H1 (cell line): ENCODE data around the gene KLHL24. TPM values are rescaled to one million over a fixed set of nuclear protein-coding genes. Genes with fewer than 3 reads are reported as not detected.
"Not testable (repeated sequence)": the region's sequence is repeated elsewhere in the genome, so short reads cannot be mapped to it uniquely, and the experiment has no call there.

Experiments
- CTCF ChIA-PET: fragments of 300-600 bp; sonication (Branson Sonifier 250); formaldehyde crosslinking; loops from one replicate; lab custom pipeline; 2021; ENCODE audit not compliant: partially characterized antibody; lab: Charles Lee
- POLR2A ChIA-PET: fragments of 300-600 bp; sonication (Branson Sonifier 250); formaldehyde crosslinking; loops from one replicate; lab custom pipeline; 2021; ENCODE audit warnings: inconsistent platforms; ENCODE audit not compliant: partially characterized antibody; lab: Charles Lee
- DNase-seq, 2 experiments: peaks; one replicate each; pipeline versions ENCODE4 v3.0.0 to v3.0.0-alpha.2; 2010 to 2022; ENCODE audit warnings: low spot score in 2 of 2, low read depth in 1 of 2, mixed read lengths in 1 of 2
- FAIRE-seq: peaks from 2 replicates; lab custom pipeline; 2011; peaks lifted over from hg19 to GRCh38; lab: Jason Lieb, UNC
- H2AFZ ChIP-seq: 2 replicates; pipeline ENCODE4 v1.8.1; 2012; ENCODE audit warnings: low read length, inconsistent platforms
- H2AK5ac ChIP-seq: 2 replicates; pipeline ENCODE4 v1.6.1; 2013; ENCODE audit warnings: low read depth, low read length
- H2BK120ac ChIP-seq: replicated peaks from 2 replicates; pipeline ENCODE3; 2013; ENCODE audit warnings: low read depth, low read length, inconsistent platforms
- H2BK12ac ChIP-seq: 2 replicates; pipeline ENCODE4 v1.6.1; 2013; ENCODE audit warnings: low read depth, low read length
- H2BK15ac ChIP-seq: 2 replicates; pipeline ENCODE4 v1.6.1; 2013; ENCODE audit warnings: low read length
- H2BK20ac ChIP-seq: 2 replicates; pipeline ENCODE4 v1.6.1; 2013; ENCODE audit warnings: low read length
- H2BK5ac ChIP-seq: 2 replicates; pipeline ENCODE4 v1.6.1; 2013; ENCODE audit warnings: low read depth, low read length
- H3K14ac ChIP-seq: 2 replicates; pipeline ENCODE4 v1.6.1; 2013; ENCODE audit warnings: inconsistent platforms; ENCODE audit not compliant: insufficient read length
- H3K18ac ChIP-seq: 2 replicates; pipeline ENCODE4 v1.6.1; 2013; ENCODE audit warnings: low read length; ENCODE audit errors: extremely low read depth
- H3K23ac ChIP-seq: 2 replicates; pipeline ENCODE4 v1.6.1; 2013; ENCODE audit warnings: inconsistent platforms; ENCODE audit not compliant: insufficient read length
- H3K23me2 ChIP-seq: 2 replicates; pipeline ENCODE4 v1.6.1; 2013; ENCODE audit warnings: low read depth, low read length
- H3K27ac ChIP-seq: 2 replicates; pipeline ENCODE4 v1.6.1; 2011; ENCODE audit warnings: low read depth, low read length, inconsistent platforms
- H3K27me3 ChIP-seq, 4 experiments: replicated peaks in 1 of 4; 1 replicate in 1 of 4; 2 replicates in 3 of 4; pipeline versions ENCODE4 v1.6.1 to v1.8.1; 2011 to 2013; ENCODE audit warnings: low read length in 3 of 4, mild to moderate bottlenecking in 3 of 4, inconsistent platforms in 2 of 4, mixed read lengths in 2 of 4, moderate library complexity in 1 of 4; ENCODE audit not compliant: control insufficient read depth in 3 of 4, insufficient read depth in 3 of 4; ENCODE audit errors: extremely low read depth in 1 of 4
- H3K36me3 ChIP-seq, 4 experiments: 2 replicates each; pipeline versions ENCODE4 v1.6.1 to v1.8.1; 2011 to 2013; ENCODE audit warnings: mild to moderate bottlenecking in 4 of 4, low read length in 3 of 4, moderate library complexity in 2 of 4, control low read depth in 1 of 4, inconsistent platforms in 1 of 4; ENCODE audit not compliant: insufficient read depth in 4 of 4, control insufficient read depth in 2 of 4
- H3K4ac ChIP-seq: replicated peaks from 2 replicates; pipeline ENCODE3; 2013; ENCODE audit warnings: low read length, low read depth, mixed read lengths, inconsistent platforms; ENCODE audit not compliant: insufficient read length
- H3K4me1 ChIP-seq, 4 experiments: replicated peaks in 1 of 4; 1 replicate in 1 of 4; 2 replicates in 3 of 4; pipeline versions ENCODE4 v1.6.1 to v1.8.1; 2011 to 2013; ENCODE audit warnings: low read length in 3 of 4, inconsistent platforms in 2 of 4, mixed read lengths in 1 of 4; ENCODE audit not compliant: insufficient read depth in 4 of 4, control insufficient read depth in 3 of 4
- H3K4me2 ChIP-seq, 2 experiments: 2 replicates each; pipeline versions ENCODE4 v1.6.1 to v1.8.1; 2011 to 2013; ENCODE audit warnings: low read depth in 2 of 2, low read length in 2 of 2, control low read depth in 1 of 2, inconsistent platforms in 1 of 2, mild to moderate bottlenecking in 1 of 2; ENCODE audit not compliant: insufficient read depth in 1 of 2
- H3K4me3 ChIP-seq, 4 experiments: fragments of 200-600, 300-600 bp in 1 of 4; sonication (generic), shearing (Covaris generic), sonication (Bioruptor Twin) in 1 of 4; 2 replicates each; pipeline versions ENCODE4 v1.5.1 to v1.8.1; 2011 to 2016; ENCODE audit warnings: low read length in 4 of 4, low read depth in 3 of 4, control low read depth in 2 of 4, inconsistent platforms in 2 of 4, mild to moderate bottlenecking in 2 of 4, mixed read lengths in 1 of 4, moderate library complexity in 1 of 4; ENCODE audit not compliant: insufficient read depth in 2 of 4; ENCODE audit errors: extremely low read depth in 1 of 4
- H3K56ac ChIP-seq: replicated peaks from 2 replicates; pipeline ENCODE3; 2013; ENCODE audit warnings: low read depth, mild to moderate bottlenecking, mixed read lengths, low read length, inconsistent platforms; ENCODE audit not compliant: insufficient read length
- H3K79me1 ChIP-seq: 2 replicates; pipeline ENCODE4 v1.6.1; 2013; ENCODE audit warnings: low read depth, low read length, control low read depth
- H3K79me2 ChIP-seq, 2 experiments: 2 replicates each; pipeline versions ENCODE4 v1.6.1 to v1.8.1; 2012 to 2013; ENCODE audit warnings: low read length in 2 of 2, mild to moderate bottlenecking in 2 of 2, inconsistent platforms in 1 of 2; ENCODE audit not compliant: insufficient read depth in 2 of 2, control insufficient read depth in 1 of 2
- H3K9ac ChIP-seq, 4 experiments: replicated peaks in 1 of 4; 1 replicate in 1 of 4; 2 replicates in 3 of 4; pipeline versions ENCODE4 v1.6.1 to v1.8.1; 2011 to 2013; ENCODE audit warnings: low read depth in 3 of 4, low read length in 3 of 4, control low read depth in 2 of 4, mild to moderate bottlenecking in 2 of 4, moderate library complexity in 2 of 4, inconsistent platforms in 1 of 4; ENCODE audit errors: extremely low read depth in 1 of 4
- H3K9me3 ChIP-seq, 2 experiments: 2 replicates each; pipeline versions ENCODE4 v1.6.1 to v1.8.1; 2012 to 2013; ENCODE audit warnings: mild to moderate bottlenecking in 2 of 2, moderate library complexity in 2 of 2, control low read depth in 1 of 2, inconsistent platforms in 1 of 2, low read depth in 1 of 2, low read length in 1 of 2, mixed read lengths in 1 of 2; ENCODE audit not compliant: insufficient read depth in 2 of 2
- H4K20me1 ChIP-seq, 2 experiments: replicated peaks in 1 of 2; 2 replicates each; pipeline versions ENCODE3 to v1.8.1; 2011 to 2013; ENCODE audit warnings: inconsistent platforms in 2 of 2, low read length in 2 of 2, mild to moderate bottlenecking in 1 of 2; ENCODE audit not compliant: insufficient read depth in 2 of 2, control insufficient read depth in 1 of 2
- H4K5ac ChIP-seq: 2 replicates; pipeline ENCODE4 v1.6.1; 2013; ENCODE audit warnings: low read length, low read depth, mixed read lengths, inconsistent platforms; ENCODE audit not compliant: insufficient read length
- H4K8ac ChIP-seq: 2 replicates; pipeline ENCODE4 v1.8.0; 2013; ENCODE audit warnings: mild to moderate bottlenecking, moderate library complexity, low read length, inconsistent platforms; ENCODE audit not compliant: insufficient read depth; ENCODE audit errors: extremely low read depth
- H4K91ac ChIP-seq: replicated peaks from 2 replicates; pipeline ENCODE3; 2013; ENCODE audit warnings: low read length, mixed read lengths, inconsistent platforms; ENCODE audit not compliant: insufficient read length
- EP300 ChIP-seq, 2 experiments: IDR thresholded peaks; 1 replicate in 1 of 2; 2 replicates in 1 of 2; pipeline ENCODE4 v1.6.1; 2011 to 2012; ENCODE audit warnings: low read depth in 2 of 2, low read length in 2 of 2, mild to moderate bottlenecking in 2 of 2, borderline replicate concordance in 1 of 2, inconsistent platforms in 1 of 2, moderate library complexity in 1 of 2
- JUND ChIP-seq: IDR thresholded peaks from 2 replicates; pipeline ENCODE4 v1.6.1; 2011; ENCODE audit warnings: mild to moderate bottlenecking, improper control_type of control experiment, low read length
- WGBS, 2 experiments: shearing (Covaris generic) in 1 of 2; methylation state at CpG; one replicate each; pipeline versions ENCODE4 v1.1.6 to v1.1.7; 2013 to 2015; ENCODE audit warnings: low lambda C conversion rate in 2 of 2, mixed read lengths in 2 of 2, inconsistent platforms in 1 of 2, low coverage in 1 of 2, missing lambda C conversion rate in 1 of 2; ENCODE audit not compliant: insufficient replicate concordance in 2 of 2, insufficient coverage in 1 of 2, insufficient read length in 1 of 2; ENCODE audit errors: extremely low coverage in 1 of 2, missing lambda C conversion rate in 1 of 2; 5-methylcytosine and 5-hydroxymethylcytosine counted together
- polyA plus RNA-seq, 7 experiments: library from polyadenylated mRNA; depleted of rRNA in 3 of 7; stranded (reverse) in 5 of 7; unstranded in 2 of 7; fragments of >200 nt in 5 of 7; fragments of 200-250 nt in 2 of 7; gene quantifications; 1 replicate in 5 of 7; 2 replicates in 1 of 7; 4 replicates in 1 of 7; pipeline versions ENCODE4 v1.2.1 to v1.2.3, GENCODE V29; 2011 to 2013; ENCODE audit warnings: missing spikeins in 2 of 7, mixed read lengths in 2 of 7
- total RNA-seq: library from RNA; stranded (reverse); fragmentation: NEBNext Ultra II Directional; extraction: Animal tissue kit (Norgen Biotek cat#: 25700); gene quantifications from 2 replicates; pipeline ENCODE4 v1.2.1, GENCODE V29; 2021

Gene KLHL24
- total and polyA plus RNA-seq, 2 of the 8 experiments (the other 6 are each of a cell fraction or from before 2014, with no cell fraction given): 12.5 to 36.2 TPM

- no peak for TF ChIP-seq EP300 (IDR thresholded peaks at IDR 0.05; ENCODE audit: borderline replicate concordance in 1 of 2, low read depth in 2 of 2, low read length in 2 of 2)
- no peak for TF ChIP-seq JUND
Measured at GRCh38 chr3:183620252-183620628, 15.2 kb upstream of the KLHL24 start (continued).

- H3K14ac ChIP-seq, H3K79me2 ChIP-seq, H3K23me2 ChIP-seq, H3K4me1 ChIP-seq, DNase-seq, H3K4me3 ChIP-seq, H3K23ac ChIP-seq, H3K36me3 ChIP-seq, H4K5ac ChIP-seq, H4K8ac ChIP-seq, H3K18ac ChIP-seq, H4K20me1 ChIP-seq, H2AK5ac ChIP-seq, H2BK15ac ChIP-seq, H2BK12ac ChIP-seq, H3K4ac ChIP-seq, FAIRE-seq, H3K56ac ChIP-seq, H2BK5ac ChIP-seq, H3K27ac ChIP-seq, H3K9me3 ChIP-seq, CTCF ChIA-PET, H2BK20ac ChIP-seq, H3K27me3 ChIP-seq, H2BK120ac ChIP-seq, H3K9ac ChIP-seq, H3K4me2 ChIP-seq, H2AFZ ChIP-seq, H4K91ac ChIP-seq, H3K79me1 ChIP-seq: not testable (repeated sequence)
- POLR2A ChIA-PET: interaction anchor here (1.0 kb wide), 1 partner anchor 15 kb away, joined by 3 read pairs; no protein-coding TSS in a partner anchor
- WGBS, 2 experiments: 91% methylated on average over 2 of the region's 2 CpGs; no CpG with 5 or more reads in 1 of the 2 experiments
Measured at GRCh38 chr3:183622473-183622872, 12.9 kb upstream of the KLHL24 start.
